PC-9 (cell line): Measurements from ENCODE around the gene VGLL1.

ENCODE experiments used
- CTCF ChIP-seq: fragments of 200-600 bp; sonication (generic); conservative IDR thresholded peaks from 2 replicates; pipeline ENCODE4 v1.6.1; 2017; ENCODE audit warnings: mixed run types, antibody characterized with exemption, mild to moderate bottlenecking, moderate library complexity
- EZH2 ChIP-seq: fragments of 200-600 bp; sonication (generic); IDR thresholded peaks from 2 replicates; pipeline ENCODE4 v1.8.0; 2017; ENCODE audit warnings: antibody characterized with exemption, low read depth

- TF ChIP-seq CTCF (no peak), EZH2 (no peak)
Observed at GRCh38 chrX:136534131-136534530, 2.1 kb downstream of the VGLL1 start.
